GM19193 (cell line): ENCODE data around the gene PARD3.

ENCODE experiments used
- POLR2A ChIP-seq: IDR thresholded peaks from 4 replicates; pipeline ENCODE4 v1.6.1; 2011; ENCODE audit not compliant: insufficient read depth, insufficient read length; ENCODE audit errors: extremely low read depth

PARD3 gene

GRCh38 chr10:34834274-34834673 lies 19.2 kb upstream of the PARD3 start:
- no peak for TF ChIP-seq POLR2A

GRCh38 chr10:34830217-34830822 lies 15.2 kb upstream of the PARD3 start:
- TF ChIP-seq POLR2A, result no peak

- no peak for TF ChIP-seq POLR2A
Observed at GRCh38 chr10:34826857-34827766, 12.0 kb upstream of the PARD3 start.

GRCh38 chr10:34826221-34826620 lies 11.1 kb upstream of the PARD3 start:
- TF ChIP-seq POLR2A, result no peak

GRCh38 chr10:34825414-34825813 lies 10.3 kb upstream of the PARD3 start:
- TF ChIP-seq POLR2A, result no peak

- no peak for TF ChIP-seq POLR2A
Observed at GRCh38 chr10:34824870-34825269, 9.8 kb upstream of the PARD3 start.

- no peak for TF ChIP-seq POLR2A
Observed at GRCh38 chr10:34821587-34822585, 6.8 kb upstream of the PARD3 start.

- TF ChIP-seq POLR2A, result no peak
Observed at GRCh38 chr10:34817586-34817985, 2.5 kb upstream of the PARD3 start.

- no peak for TF ChIP-seq POLR2A
Observed at GRCh38 chr10:34817054-34817453, 2.0 kb upstream of the PARD3 start.

- no peak for TF ChIP-seq POLR2A
Observed at GRCh38 chr10:34816501-34817002, 1.5 kb upstream of the PARD3 start.

- TF ChIP-seq POLR2A, result no peak
Observed at GRCh38 chr10:34816085-34816496, 995 bp upstream of the PARD3 start.

- no peak for TF ChIP-seq POLR2A
Observed at GRCh38 chr10:34814913-34815184, 247 bp downstream of the PARD3 start.

- no peak for TF ChIP-seq POLR2A
Observed at GRCh38 chr10:34814223-34814912, 728 bp downstream of the PARD3 start.

- no peak for TF ChIP-seq POLR2A
Observed at GRCh38 chr10:34813626-34814222, 1.4 kb downstream of the PARD3 start.
